GM12864 (cell line): ENCODE measurements around the gene FAT1.

Experiments used
- DNase-seq: peaks from one replicate; pipeline ENCODE4 v3.0.0-alpha.2; 2011; ENCODE audit warnings: low read depth
- H3K4me3 ChIP-seq: 2 replicates; pipeline ENCODE4 v1.5.1; 2011; ENCODE audit warnings: mild to moderate bottlenecking, low read depth, low read length, control low read depth
- TF ChIP-seq, protein P1 (sequence below): IDR thresholded peaks from 2 replicates; pipeline ENCODE4 v1.5.1; 2011; ENCODE audit warnings: low read depth, mild to moderate bottlenecking, moderate library complexity, low read length, control low read depth, inconsistent platforms; ENCODE audit errors: missing control alignments

Gene FAT1

DNA sequence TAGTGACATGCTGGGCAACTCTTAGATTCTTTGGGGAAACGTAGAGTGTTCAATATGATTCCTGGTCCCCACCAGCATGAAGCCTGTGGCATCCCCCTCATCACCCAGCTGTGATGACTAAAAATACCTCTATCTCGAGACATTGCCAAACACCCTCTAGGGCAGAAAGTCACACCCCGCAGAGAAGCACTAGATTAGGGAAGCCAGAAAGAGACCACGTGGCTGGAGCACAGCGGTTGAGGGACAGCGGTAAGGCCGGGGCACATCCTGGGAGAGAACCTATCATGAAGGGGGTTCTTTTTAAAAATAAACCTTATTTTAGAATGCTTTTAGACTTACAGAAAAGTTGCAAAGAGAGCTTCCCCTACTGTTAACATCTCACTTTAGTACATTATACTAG, 11.0 kb downstream of the FAT1 start:
- TF ChIP-seq, protein P1, sequence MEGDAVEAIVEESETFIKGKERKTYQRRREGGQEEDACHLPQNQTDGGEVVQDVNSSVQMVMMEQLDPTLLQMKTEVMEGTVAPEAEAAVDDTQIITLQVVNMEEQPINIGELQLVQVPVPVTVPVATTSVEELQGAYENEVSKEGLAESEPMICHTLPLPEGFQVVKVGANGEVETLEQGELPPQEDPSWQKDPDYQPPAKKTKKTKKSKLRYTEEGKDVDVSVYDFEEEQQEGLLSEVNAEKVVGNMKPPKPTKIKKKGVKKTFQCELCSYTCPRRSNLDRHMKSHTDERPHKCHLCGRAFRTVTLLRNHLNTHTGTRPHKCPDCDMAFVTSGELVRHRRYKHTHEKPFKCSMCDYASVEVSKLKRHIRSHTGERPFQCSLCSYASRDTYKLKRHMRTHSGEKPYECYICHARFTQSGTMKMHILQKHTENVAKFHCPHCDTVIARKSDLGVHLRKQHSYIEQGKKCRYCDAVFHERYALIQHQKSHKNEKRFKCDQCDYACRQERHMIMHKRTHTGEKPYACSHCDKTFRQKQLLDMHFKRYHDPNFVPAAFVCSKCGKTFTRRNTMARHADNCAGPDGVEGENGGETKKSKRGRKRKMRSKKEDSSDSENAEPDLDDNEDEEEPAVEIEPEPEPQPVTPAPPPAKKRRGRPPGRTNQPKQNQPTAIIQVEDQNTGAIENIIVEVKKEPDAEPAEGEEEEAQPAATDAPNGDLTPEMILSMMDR = no peak
- no peak overlapping the region for H3K4me3 ChIP-seq
- no peak for DNase-seq

DNA sequence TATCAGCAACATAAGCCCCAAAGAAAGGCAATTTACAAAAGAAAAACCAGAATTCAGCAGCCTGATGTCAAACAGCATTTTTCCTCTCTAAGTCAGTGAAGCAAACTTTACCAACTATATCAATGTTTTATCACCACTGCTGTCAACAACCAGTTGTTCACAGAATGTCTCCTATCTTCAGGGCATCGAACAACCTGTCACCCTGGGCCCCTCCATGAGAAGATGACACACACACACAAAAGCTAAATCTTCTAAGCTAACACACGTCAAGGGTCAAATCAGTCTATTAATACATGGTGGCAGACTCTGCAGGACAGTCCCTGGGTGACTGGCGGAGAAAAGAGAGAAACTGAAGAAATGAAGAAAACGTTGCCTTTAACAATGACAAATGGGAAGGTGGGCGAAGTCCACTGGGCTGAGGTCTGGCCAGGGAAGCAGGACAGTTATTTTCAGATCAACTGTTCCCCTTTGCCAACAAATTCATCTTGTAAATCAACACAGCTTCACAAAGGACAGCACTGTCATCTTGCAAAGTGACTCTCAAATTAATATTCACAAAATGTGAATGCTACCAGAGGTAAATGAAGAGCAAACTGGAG, 13.0 kb downstream of the FAT1 start:
- TF ChIP-seq, protein P1 = no peak
- no peak overlapping the region for H3K4me3 ChIP-seq
- DNase-seq = no peak

DNA sequence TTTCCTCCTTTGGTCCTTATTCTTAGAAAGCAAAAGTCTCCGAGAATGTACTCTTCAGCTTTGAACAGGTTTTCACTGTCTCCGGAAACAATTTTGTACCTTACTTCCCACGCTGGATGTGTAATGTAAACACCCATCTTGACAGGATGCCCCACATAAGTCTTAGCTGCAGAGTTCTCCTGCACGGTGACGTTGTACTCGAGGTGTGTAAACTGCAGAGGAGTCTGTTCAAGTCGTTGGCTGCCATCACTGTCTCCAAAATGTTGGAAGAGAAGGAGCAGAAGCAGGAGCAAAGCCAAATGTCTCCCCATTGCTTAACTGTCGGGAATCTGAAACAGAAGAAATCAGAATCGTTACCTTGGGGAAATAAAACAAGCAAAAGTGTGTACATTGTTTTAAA, 14.1 kb downstream of the FAT1 start:
- H3K4me3 ChIP-seq = no peak overlapping the region
- TF ChIP-seq, protein P1 = no peak
- DNase-seq = no peak

DNA sequence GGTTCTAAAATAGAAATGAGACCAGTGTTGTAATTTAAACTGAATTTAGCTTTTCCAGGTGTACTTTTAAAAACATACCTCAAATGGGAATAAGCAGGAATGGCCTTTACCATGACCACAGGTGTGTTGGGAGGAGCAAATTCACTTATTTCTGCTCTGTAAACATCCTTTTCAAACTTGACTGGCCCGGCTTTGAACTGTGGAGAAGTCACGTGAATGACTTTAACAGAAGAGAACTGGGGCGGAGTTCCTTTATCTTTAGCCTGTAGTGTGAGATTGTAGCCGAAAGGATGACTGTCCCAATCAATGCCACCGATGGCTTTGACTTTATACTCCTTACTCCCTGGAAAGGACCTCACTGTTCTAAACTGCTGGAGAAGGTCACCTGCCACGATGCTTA, 15.1 kb downstream of the FAT1 start:
- H3K4me3 ChIP-seq = no peak overlapping the region
- TF ChIP-seq, protein P1 = no peak
- DNase-seq = no peak

DNA sequence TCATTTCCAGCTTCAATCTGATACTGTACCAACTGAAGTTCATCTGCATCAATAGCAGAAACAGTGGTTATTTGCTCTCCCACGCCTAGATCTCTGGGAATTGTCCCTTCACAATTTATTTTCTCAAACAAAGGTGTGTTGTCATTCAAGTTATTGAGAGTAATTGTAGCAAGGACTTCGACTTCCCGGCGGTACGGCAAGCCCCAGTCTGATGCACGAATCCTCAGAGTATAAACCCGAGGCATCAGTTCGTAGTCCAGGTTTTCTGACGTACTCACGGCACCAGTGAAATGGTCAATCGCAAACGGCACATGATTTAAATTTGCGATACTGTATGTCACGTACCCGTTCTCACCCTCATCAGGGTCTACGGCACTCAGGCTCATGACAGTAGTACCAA, 15.7 kb downstream of the FAT1 start:
- TF ChIP-seq, protein P1 = no peak
- no peak overlapping the region for H3K4me3 ChIP-seq
- no peak for DNase-seq

DNA sequence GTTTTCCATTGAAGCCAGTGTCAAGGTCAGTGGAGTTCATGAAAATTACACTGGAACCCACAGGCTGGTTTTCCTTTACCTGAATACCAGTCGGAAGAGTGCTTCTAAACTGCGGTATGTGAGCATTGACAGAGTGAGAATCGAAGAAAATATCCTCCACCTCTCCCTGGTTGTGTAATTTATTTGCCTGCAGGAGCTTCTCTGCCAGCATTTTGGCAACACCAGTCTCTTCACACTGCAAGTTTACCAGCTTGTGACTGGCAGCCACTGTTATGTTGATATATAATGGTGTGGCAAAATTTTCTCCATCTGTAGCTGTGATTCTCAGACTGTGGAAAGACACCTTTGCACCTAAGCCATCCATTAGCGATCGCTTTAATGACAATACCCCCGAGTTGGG, 16.1 kb downstream of the FAT1 start:
- TF ChIP-seq, protein P1 = no peak
- H3K4me3 ChIP-seq = no peak overlapping the region
- DNase-seq = no peak

DNA sequence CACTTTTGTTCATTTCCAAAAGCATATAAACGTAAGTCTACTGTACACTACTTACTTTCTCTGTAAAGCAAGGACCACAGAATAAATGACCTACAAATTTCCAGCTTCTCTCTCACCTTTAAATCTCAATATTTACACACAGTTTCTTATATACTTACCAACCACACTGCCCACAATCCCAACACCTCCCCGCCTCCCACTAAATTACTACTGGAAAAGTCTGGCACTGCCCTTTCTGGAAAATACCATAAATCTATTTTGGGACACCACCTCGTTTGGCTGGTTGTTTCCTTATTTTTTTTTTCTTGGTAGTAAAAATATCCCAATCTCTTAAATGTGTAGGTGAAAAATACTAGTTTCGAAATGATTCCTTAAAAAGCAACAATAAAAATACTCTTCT, 19.6 kb downstream of the FAT1 start:
- no peak for DNase-seq
- TF ChIP-seq, protein P1 = no peak
- H3K4me3 ChIP-seq = no peak overlapping the region
